ENCODE data around the gene MRTFA.

- TF ChIP-seq HDAC1 (IDR thresholded peaks at IDR 0.05) = no peak
- TF ChIP-seq CTCF (IDR thresholded peaks at IDR 0.05 in 2 of 3, conservative IDR thresholded peaks at IDR 0.05 in 1 of 3; ENCODE audit: insufficient read depth in 2 of 3, low read depth in 1 of 3, low read length in 3 of 3) = no peak
- TF ChIP-seq ZNF318 (IDR thresholded peaks at IDR 0.05; ENCODE audit: borderline replicate concordance in 1 of 2, low read depth in 1 of 2) = no peak
- no peak for TF ChIP-seq YY1 (IDR thresholded peaks at IDR 0.05; ENCODE audit: borderline replicate concordance in 1 of 3, control insufficient read depth in 1 of 3, extremely low read depth in 1 of 3, insufficient read depth in 3 of 3, insufficient read length in 1 of 3, insufficient replicate concordance in 2 of 3, low read depth in 1 of 3, low read length in 2 of 3)
- TF ChIP-seq ELF1 (tag; IDR thresholded peaks at IDR 0.05) = no peak
- no peak for TF ChIP-seq DPF2 (IDR thresholded peaks at IDR 0.05)
- no peak for TF ChIP-seq ZNF444 (CRISPR knock-in tag; IDR thresholded peaks at IDR 0.05)
- TF ChIP-seq FOXA3 (CRISPR knock-in tag; conservative IDR thresholded peaks at IDR 0.05 in 1 of 2, IDR thresholded peaks at IDR 0.05 in 1 of 2) = no peak
Observed at GRCh38 chr22:40498420-40499208, 137.9 kb downstream of the MRTFA start.
